ENCODE measurements around the gene GM2A.

DNA sequence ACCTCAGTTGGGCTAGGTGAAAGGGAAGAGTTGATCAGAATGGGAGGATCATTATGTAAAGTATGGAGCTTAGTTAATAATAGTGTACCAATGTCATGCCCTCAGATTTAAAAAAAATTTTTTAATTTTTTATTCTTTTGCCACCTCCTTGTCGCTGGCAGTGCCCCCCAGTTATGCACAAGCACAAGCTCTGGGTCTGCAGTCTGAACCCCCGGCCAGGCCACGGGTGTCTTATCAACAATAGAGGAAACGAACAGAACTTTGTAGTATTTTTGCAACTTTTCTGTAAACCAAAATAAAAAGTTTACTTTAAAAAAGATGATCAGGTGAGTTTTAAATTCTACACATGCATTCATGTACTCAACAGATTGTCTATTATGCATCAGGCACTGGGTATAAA lies 1.4 kb upstream of the GM2A start:
- TF ChIP-seq, protein P1, sequence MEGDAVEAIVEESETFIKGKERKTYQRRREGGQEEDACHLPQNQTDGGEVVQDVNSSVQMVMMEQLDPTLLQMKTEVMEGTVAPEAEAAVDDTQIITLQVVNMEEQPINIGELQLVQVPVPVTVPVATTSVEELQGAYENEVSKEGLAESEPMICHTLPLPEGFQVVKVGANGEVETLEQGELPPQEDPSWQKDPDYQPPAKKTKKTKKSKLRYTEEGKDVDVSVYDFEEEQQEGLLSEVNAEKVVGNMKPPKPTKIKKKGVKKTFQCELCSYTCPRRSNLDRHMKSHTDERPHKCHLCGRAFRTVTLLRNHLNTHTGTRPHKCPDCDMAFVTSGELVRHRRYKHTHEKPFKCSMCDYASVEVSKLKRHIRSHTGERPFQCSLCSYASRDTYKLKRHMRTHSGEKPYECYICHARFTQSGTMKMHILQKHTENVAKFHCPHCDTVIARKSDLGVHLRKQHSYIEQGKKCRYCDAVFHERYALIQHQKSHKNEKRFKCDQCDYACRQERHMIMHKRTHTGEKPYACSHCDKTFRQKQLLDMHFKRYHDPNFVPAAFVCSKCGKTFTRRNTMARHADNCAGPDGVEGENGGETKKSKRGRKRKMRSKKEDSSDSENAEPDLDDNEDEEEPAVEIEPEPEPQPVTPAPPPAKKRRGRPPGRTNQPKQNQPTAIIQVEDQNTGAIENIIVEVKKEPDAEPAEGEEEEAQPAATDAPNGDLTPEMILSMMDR (IDR thresholded peaks at IDR 0.05): no peak
- no peak for TF ChIP-seq POLR2A (IDR thresholded peaks at IDR 0.05)

All from breast epithelium (tissue), 3 donors.